Measurements from ENCODE around the gene HTT. TPM values are rescaled to one million over a fixed set of nuclear protein-coding genes. Genes with fewer than 3 reads are reported as not detected.

Gene HTT
- total and polyA plus RNA-seq, 9 of the 15 experiments (the other 6 are each of a cell fraction or from before 2014, with no cell fraction given), result 0.66 to 31.6 (median 14.7) TPM

Small RNAs within 50 kb of the gene (small RNA-seq; reads per million reads assigned to genes)
- gene RF02134 (not detected), gene RF02135 (not detected), gene RNU6-204P (not detected)

Other genes with a start within 250 kb of the HTT start
- gene ADD1, start 230.8 kb upstream of the HTT start, total RNA-seq (2014; rRNA removed), result 104 and 140 TPM in 2 replicates
- gene ADD1, start 230.8 kb upstream of the HTT start, total RNA-seq (2014; rRNA removed; fragmentation: Illumina TruSeq; extraction: Trizol), result 67.1 and 80.8 TPM in 2 replicates
- gene ADD1, start 230.8 kb upstream of the HTT start, total RNA-seq (2015; rRNA removed; fragmentation: Illumina TruSeq; extraction: Trizol), result 74.0 and 76.9 TPM in 2 replicates
- 145 and 153 TPM in 2 replicates for gene ADD1, start 230.8 kb upstream of the HTT start, total RNA-seq (2021)
- gene ADD1, start 230.8 kb upstream of the HTT start, polyA plus RNA-seq (2011; rRNA removed), result 72.4 and 77.0 TPM in 2 replicates
- gene ADD1, start 230.8 kb upstream of the HTT start, polyA plus RNA-seq (2014; fragmentation: Illumina TruSeq; extraction: Trizol), result 99.7 and 110 TPM in 2 replicates
- 10 to 100 TPM; 17.5 to 20.7 TPM for gene ADD1, start 230.8 kb upstream of the HTT start, polyA plus RNA-seq (2014; fragmentation: Nextera tagmentation; extraction: Ambion mirVana)
- gene ADD1, start 230.8 kb upstream of the HTT start, polyA plus RNA-seq (2014; rRNA removed), result 87.7 and 121 TPM in 2 replicates
- gene NOP14, start 111.3 kb upstream of the HTT start, total RNA-seq (2014; rRNA removed), result 50.9 and 56.1 TPM in 2 replicates
- gene NOP14, start 111.3 kb upstream of the HTT start, total RNA-seq (2014; rRNA removed; fragmentation: Illumina TruSeq; extraction: Trizol), result 53.8 and 55.0 TPM in 2 replicates
- 61.1 and 61.7 TPM in 2 replicates for gene NOP14, start 111.3 kb upstream of the HTT start, total RNA-seq (2015; rRNA removed; fragmentation: Illumina TruSeq; extraction: Trizol)
- gene NOP14, start 111.3 kb upstream of the HTT start, total RNA-seq (2021), result 69.8 and 76.0 TPM in 2 replicates
- gene NOP14, start 111.3 kb upstream of the HTT start, polyA plus RNA-seq (2011; rRNA removed), result 13.4 and 15.2 TPM in 2 replicates
- gene NOP14, start 111.3 kb upstream of the HTT start, polyA plus RNA-seq (2014; fragmentation: Illumina TruSeq; extraction: Trizol), result 62.1 and 62.4 TPM in 2 replicates
- 10 to 100 TPM; 12.7 to 12.9 TPM for gene NOP14, start 111.3 kb upstream of the HTT start, polyA plus RNA-seq (2014; fragmentation: Nextera tagmentation; extraction: Ambion mirVana)
- gene NOP14, start 111.3 kb upstream of the HTT start, polyA plus RNA-seq (2014; rRNA removed), result 30.1 and 33.3 TPM in 2 replicates
- 2.5 and 3.1 TPM in 2 replicates for gene GRK4, start 111.1 kb upstream of the HTT start, total RNA-seq (2014; rRNA removed)
- gene GRK4, start 111.1 kb upstream of the HTT start, total RNA-seq (2014; rRNA removed; fragmentation: Illumina TruSeq; extraction: Trizol), result 4.5 and 4.6 TPM in 2 replicates
- 3.3 and 3.6 TPM in 2 replicates for gene GRK4, start 111.1 kb upstream of the HTT start, total RNA-seq (2015; rRNA removed; fragmentation: Illumina TruSeq; extraction: Trizol)
- gene GRK4, start 111.1 kb upstream of the HTT start, total RNA-seq (2021), result 4.8 and 4.9 TPM in 2 replicates
- gene GRK4, start 111.1 kb upstream of the HTT start, polyA plus RNA-seq (2011; rRNA removed), result 3.3 and 4.0 TPM in 2 replicates
- gene GRK4, start 111.1 kb upstream of the HTT start, polyA plus RNA-seq (2014; fragmentation: Illumina TruSeq; extraction: Trizol), result 2.6 and 3.0 TPM in 2 replicates
- gene GRK4, start 111.1 kb upstream of the HTT start, polyA plus RNA-seq (2014; fragmentation: Nextera tagmentation; extraction: Ambion mirVana), result 1 to 10 TPM; 1.1 to 1.2 TPM
- gene GRK4, start 111.1 kb upstream of the HTT start, polyA plus RNA-seq (2014; rRNA removed), result 2.6 and 2.9 TPM in 2 replicates
- not detected in 2 replicates for gene HTT-AS, start 143 bp upstream of the HTT start, total RNA-seq (2014; rRNA removed)
- gene HTT-AS, start 143 bp upstream of the HTT start, total RNA-seq (2014; rRNA removed; fragmentation: Illumina TruSeq; extraction: Trizol), result not detected in 2 replicates
- gene HTT-AS, start 143 bp upstream of the HTT start, total RNA-seq (2015; rRNA removed; fragmentation: Illumina TruSeq; extraction: Trizol), result not detected in 2 replicates
- not detected in 2 replicates for gene HTT-AS, start 143 bp upstream of the HTT start, total RNA-seq (2021)
- not detected in 2 replicates for gene HTT-AS, start 143 bp upstream of the HTT start, polyA plus RNA-seq (2011; rRNA removed)
- not detected in 2 replicates for gene HTT-AS, start 143 bp upstream of the HTT start, polyA plus RNA-seq (2014; fragmentation: Illumina TruSeq; extraction: Trizol)
- gene HTT-AS, start 143 bp upstream of the HTT start, polyA plus RNA-seq (2014; fragmentation: Nextera tagmentation; extraction: Ambion mirVana), result not detected
- not detected in 2 replicates for gene HTT-AS, start 143 bp upstream of the HTT start, polyA plus RNA-seq (2014; rRNA removed)
- 0.12 TPM in 1 of 2 replicates, not detected in the other for gene MSANTD1, start 174.5 kb downstream of the HTT start, total RNA-seq (2014; rRNA removed)
- gene MSANTD1, start 174.5 kb downstream of the HTT start, total RNA-seq (2014; rRNA removed; fragmentation: Illumina TruSeq; extraction: Trizol), result 0.04 TPM in 1 of 2 replicates, not detected in the other
- 0.07 TPM in 1 of 2 replicates, not detected in the other for gene MSANTD1, start 174.5 kb downstream of the HTT start, total RNA-seq (2015; rRNA removed; fragmentation: Illumina TruSeq; extraction: Trizol)
- gene MSANTD1, start 174.5 kb downstream of the HTT start, total RNA-seq (2021), result 0.09 TPM in 1 of 2 replicates, not detected in the other
- gene MSANTD1, start 174.5 kb downstream of the HTT start, polyA plus RNA-seq (2011; rRNA removed), result not detected in 2 replicates
- gene MSANTD1, start 174.5 kb downstream of the HTT start, polyA plus RNA-seq (2014; fragmentation: Illumina TruSeq; extraction: Trizol), result not detected in 2 replicates
- gene MSANTD1, start 174.5 kb downstream of the HTT start, polyA plus RNA-seq (2014; fragmentation: Nextera tagmentation; extraction: Ambion mirVana), result not detected
- gene MSANTD1, start 174.5 kb downstream of the HTT start, polyA plus RNA-seq (2014; rRNA removed), result not detected in 2 replicates
- 3.6 and 4.7 TPM in 2 replicates for gene RGS12, start 218.3 kb downstream of the HTT start, total RNA-seq (2014; rRNA removed)
- gene RGS12, start 218.3 kb downstream of the HTT start, total RNA-seq (2014; rRNA removed; fragmentation: Illumina TruSeq; extraction: Trizol), result 5.7 and 6.4 TPM in 2 replicates
- gene RGS12, start 218.3 kb downstream of the HTT start, total RNA-seq (2015; rRNA removed; fragmentation: Illumina TruSeq; extraction: Trizol), result 6.3 and 6.4 TPM in 2 replicates
- 6.8 and 8.8 TPM in 2 replicates for gene RGS12, start 218.3 kb downstream of the HTT start, total RNA-seq (2021)
- 4.3 and 5.8 TPM in 2 replicates for gene RGS12, start 218.3 kb downstream of the HTT start, polyA plus RNA-seq (2011; rRNA removed)
- 5.5 and 6.4 TPM in 2 replicates for gene RGS12, start 218.3 kb downstream of the HTT start, polyA plus RNA-seq (2014; fragmentation: Illumina TruSeq; extraction: Trizol)
- gene RGS12, start 218.3 kb downstream of the HTT start, polyA plus RNA-seq (2014; fragmentation: Nextera tagmentation; extraction: Ambion mirVana), result under 1 TPM; 0.30 to 0.42 TPM
- 4.2 and 5.1 TPM in 2 replicates for gene RGS12, start 218.3 kb downstream of the HTT start, polyA plus RNA-seq (2014; rRNA removed)